Left renal cortex interstitium (tissue), 4 donors: ENCODE results near the gene KLC1. TPM values are rescaled to one million over a fixed set of nuclear protein-coding genes. Genes with fewer than 3 reads are reported as not detected.
"Not testable (repeated sequence)": the region's sequence is repeated elsewhere in the genome, so short reads cannot be mapped to it uniquely, and the experiment has no call there.

Source experiments
- DNase-seq, 4 donors: peaks; one replicate each; pipeline ENCODE4 v3.0.0-alpha.2; 2013; ENCODE audit warnings: low read depth in 4 of 4, low spot score in 2 of 4, missing footprints in 1 of 4
- polyA plus RNA-seq, 4 donors: library from polyadenylated mRNA; unstranded; fragments of 120-200 nt; gene quantifications; one replicate each; pipeline ENCODE4 v1.2.1, GENCODE V29; 2013; ENCODE audit not compliant: insufficient read length in 4 of 4

KLC1 gene
- polyA plus RNA-seq = 100 to 1,000 TPM in 2 of 4 donors, 10 to 100 TPM in 2; 90.1 to 162 (median 126) TPM

- DNase-seq = peak; percentile 50 to 71 (median 69)
These were observed at the start of gene KLC1 for GRCh38 chr14:103628684-103629502. KLC1 (plus strand) TSS chr14:103629211; CDS start chr14:103654565, 25,354 bp downstream.

- no peak for DNase-seq
These were observed 47.8 kb upstream of the KLC1 start for GRCh38 chr14:103581206-103581605.

GRCh38 chr14:103581954-103582703, 46.9 kb upstream of the KLC1 start:
- no peak for DNase-seq

GRCh38 chr14:103584326-103584915, 44.6 kb upstream of the KLC1 start:
- DNase-seq = no peak

- DNase-seq = no peak
These were observed 35.4 kb upstream of the KLC1 start for GRCh38 chr14:103593577-103593976.

- no peak for DNase-seq
These were observed 34.7 kb upstream of the KLC1 start for GRCh38 chr14:103594265-103594664.

- DNase-seq = no peak
These were observed 31.2 kb upstream of the KLC1 start for GRCh38 chr14:103597623-103598377.

- DNase-seq = no peak
These were observed 28.5 kb upstream of the KLC1 start for GRCh38 chr14:103600503-103600902.

- no peak for DNase-seq
These were observed 24.4 kb upstream of the KLC1 start for GRCh38 chr14:103604620-103605019.

- DNase-seq = peak; percentile 79 to 90 (median 84)
These were observed 21.9 kb upstream of the KLC1 start for GRCh38 chr14:103606963-103607668.

GRCh38 chr14:103607822-103608221, 21.2 kb upstream of the KLC1 start:
- DNase-seq = no peak

GRCh38 chr14:103609081-103609480, 19.9 kb upstream of the KLC1 start:
- DNase-seq = not testable (repeated sequence)

GRCh38 chr14:103611215-103611614, 17.8 kb upstream of the KLC1 start:
- DNase-seq = no peak

- DNase-seq = no peak
These were observed 15.5 kb upstream of the KLC1 start for GRCh38 chr14:103613517-103613916.

- DNase-seq = no peak
These were observed 12.2 kb upstream of the KLC1 start for GRCh38 chr14:103616635-103617300.

GRCh38 chr14:103619057-103619456, 10.0 kb upstream of the KLC1 start:
- DNase-seq = no peak

- no peak for DNase-seq
These were observed 7.2 kb upstream of the KLC1 start for GRCh38 chr14:103621860-103622259.

- DNase-seq = no peak
These were observed 5.7 kb upstream of the KLC1 start for GRCh38 chr14:103623308-103623707.

- no peak for DNase-seq
These were observed 5.0 kb upstream of the KLC1 start for GRCh38 chr14:103623883-103624482.
